SK-N-SH treated with all-trans-retinoic acid at 6 μM for 48 hours (cell line): ENCODE results near the gene MYL9.

Experiments used
- ATAC-seq: fragments of 200-7000 bp; cut with Tn5 transposase; 3 replicates; pipeline ENCODE4 v1.9.1; 2020; ENCODE audit warnings: mild to moderate bottlenecking, moderate library complexity
- ARNTL ChIP-seq: fragments of 450-650 bp; formaldehyde crosslinking; IDR thresholded peaks from 2 replicates; pipeline ENCODE4 v1.5.0; 2020; ENCODE audit warnings: low read depth, mild to moderate bottlenecking, moderate library complexity, borderline replicate concordance
- BACH2 ChIP-seq: fragments of 250-450 bp; sonication (Bioruptor Pico); IDR thresholded peaks from 2 replicates; pipeline ENCODE4 v1.9.0; 2021; ENCODE audit warnings: mild to moderate bottlenecking, borderline replicate concordance
- CSDC2 ChIP-seq: fragments of 250-450 bp; sonication (Bioruptor Pico); IDR thresholded peaks from 2 replicates; pipeline ENCODE4 v1.5.0; 2020; ENCODE audit warnings: mild to moderate bottlenecking, moderate library complexity
- ESRRG ChIP-seq: fragments of 250-450 bp; sonication (Bioruptor Pico); IDR thresholded peaks from 2 replicates; pipeline ENCODE4 v1.6.1; 2021; ENCODE audit warnings: mild to moderate bottlenecking
- GLIS3 ChIP-seq: fragments of 250-450 bp; sonication (Bioruptor Pico); IDR thresholded peaks from 2 replicates; pipeline ENCODE4 v1.5.0; 2020; ENCODE audit warnings: mild to moderate bottlenecking, moderate library complexity
- ISL1 ChIP-seq: fragments of 250-450 bp; sonication (Bioruptor Pico); IDR thresholded peaks from 2 replicates; pipeline ENCODE4 v2.1.2; 2022; ENCODE audit warnings: mild to moderate bottlenecking, moderate library complexity
- OSR1 ChIP-seq: fragments of 250-450 bp; sonication (Bioruptor Pico); IDR thresholded peaks from 2 replicates; pipeline ENCODE4 v1.8.0; 2022; ENCODE audit warnings: moderate library complexity, mild to moderate bottlenecking, inconsistent platforms
- RARB ChIP-seq: fragments of 250-450 bp; sonication (Bioruptor Pico); IDR thresholded peaks from 2 replicates; pipeline ENCODE4 v1.8.0; 2021; ENCODE audit warnings: mild to moderate bottlenecking, moderate library complexity
- SNAI2 ChIP-seq: fragments of 250-450 bp; sonication (Bioruptor Pico); IDR thresholded peaks from 2 replicates; pipeline ENCODE4 v1.5.0; 2020; ENCODE audit warnings: mild to moderate bottlenecking, moderate library complexity
- TCF4 ChIP-seq: fragments of 250-450 bp; sonication (Bioruptor Pico); IDR thresholded peaks from 2 replicates; pipeline ENCODE4 v1.8.0; 2021; ENCODE audit warnings: mild to moderate bottlenecking, moderate library complexity, borderline replicate concordance
- TOX ChIP-seq: fragments of 250-450 bp; sonication (Bioruptor Pico); IDR thresholded peaks from 2 replicates; pipeline ENCODE4 v1.8.0; 2021; ENCODE audit warnings: mild to moderate bottlenecking, moderate library complexity, borderline replicate concordance
- ZFP3 ChIP-seq: fragments of 250-450 bp; sonication (Bioruptor Pico); IDR thresholded peaks from 2 replicates; pipeline ENCODE4 v1.5.0; 2020; ENCODE audit warnings: mild to moderate bottlenecking, moderate library complexity
- ZNF70 ChIP-seq: fragments of 450-650 bp; formaldehyde crosslinking; IDR thresholded peaks from 2 replicates; pipeline ENCODE4 v1.5.0; 2020; ENCODE audit warnings: mild to moderate bottlenecking, moderate library complexity
- ZNF8 ChIP-seq: fragments of 450-650 bp; formaldehyde crosslinking; IDR thresholded peaks from 2 replicates; pipeline ENCODE4 v1.5.0; 2020; ENCODE audit warnings: mild to moderate bottlenecking, moderate library complexity
- TF ChIP-seq, protein P1 (sequence below): fragments of 250-450 bp; sonication (Bioruptor Pico); IDR thresholded peaks from 2 replicates; pipeline ENCODE4 v1.5.0; 2020; ENCODE audit warnings: mild to moderate bottlenecking, moderate library complexity
- TF ChIP-seq, protein P2 (sequence below): fragments of 250-450 bp; sonication (Bioruptor Pico); IDR thresholded peaks from 2 replicates; pipeline ENCODE4 v1.5.1; 2020; ENCODE audit warnings: low read depth, mild to moderate bottlenecking, moderate library complexity
- TF ChIP-seq, protein P3 (sequence below): fragments of 250-450 bp; sonication (Bioruptor Pico); IDR thresholded peaks from 2 replicates; pipeline ENCODE4 v1.8.0; 2020; ENCODE audit warnings: mild to moderate bottlenecking, moderate library complexity, borderline replicate concordance
- TF ChIP-seq, protein P4 (sequence below): fragments of 250-450 bp; sonication (Bioruptor Pico); IDR thresholded peaks from 2 replicates; pipeline ENCODE4 v1.5.1; 2021; ENCODE audit warnings: mild to moderate bottlenecking, moderate library complexity
- TF ChIP-seq, protein P5 (sequence below): fragments of 250-450 bp; sonication (Bioruptor Pico); IDR thresholded peaks from 2 replicates; pipeline ENCODE4 v1.8.0; 2021; ENCODE audit warnings: low read depth, mild to moderate bottlenecking, moderate library complexity, borderline replicate concordance

MYL9 gene

DNA sequence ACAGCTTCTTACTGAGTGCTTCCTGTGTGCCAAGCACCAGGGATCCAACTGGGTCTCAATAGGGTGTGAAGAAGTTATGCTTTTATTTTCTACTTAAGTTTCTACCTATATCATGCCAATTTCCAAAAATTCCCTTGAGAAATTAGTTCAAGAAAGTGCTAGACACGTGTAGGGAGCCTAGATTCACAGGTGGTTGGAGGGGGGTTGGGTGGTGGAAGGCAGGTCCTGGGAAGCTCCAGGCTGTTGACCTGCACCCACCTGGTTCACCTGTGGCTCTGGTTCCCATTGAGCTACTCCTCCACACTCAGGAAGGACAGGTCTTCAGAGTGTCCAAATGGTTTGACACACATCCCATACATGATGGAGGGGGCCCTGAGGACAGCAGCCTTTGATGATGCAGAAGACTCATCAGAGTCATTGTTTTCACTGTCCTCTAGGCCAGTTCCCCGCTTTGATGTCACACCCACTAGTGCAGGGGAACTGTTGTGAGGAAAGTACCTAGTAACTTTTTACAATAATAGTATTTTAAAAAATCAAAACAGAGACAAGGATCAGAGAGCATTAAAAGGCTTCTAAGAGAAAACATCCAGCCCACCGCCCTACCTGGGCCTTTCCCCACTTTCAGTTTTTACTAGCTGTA, 39.8 kb upstream of the MYL9 start:
- no peak for ATAC-seq
- TF ChIP-seq, protein P1, sequence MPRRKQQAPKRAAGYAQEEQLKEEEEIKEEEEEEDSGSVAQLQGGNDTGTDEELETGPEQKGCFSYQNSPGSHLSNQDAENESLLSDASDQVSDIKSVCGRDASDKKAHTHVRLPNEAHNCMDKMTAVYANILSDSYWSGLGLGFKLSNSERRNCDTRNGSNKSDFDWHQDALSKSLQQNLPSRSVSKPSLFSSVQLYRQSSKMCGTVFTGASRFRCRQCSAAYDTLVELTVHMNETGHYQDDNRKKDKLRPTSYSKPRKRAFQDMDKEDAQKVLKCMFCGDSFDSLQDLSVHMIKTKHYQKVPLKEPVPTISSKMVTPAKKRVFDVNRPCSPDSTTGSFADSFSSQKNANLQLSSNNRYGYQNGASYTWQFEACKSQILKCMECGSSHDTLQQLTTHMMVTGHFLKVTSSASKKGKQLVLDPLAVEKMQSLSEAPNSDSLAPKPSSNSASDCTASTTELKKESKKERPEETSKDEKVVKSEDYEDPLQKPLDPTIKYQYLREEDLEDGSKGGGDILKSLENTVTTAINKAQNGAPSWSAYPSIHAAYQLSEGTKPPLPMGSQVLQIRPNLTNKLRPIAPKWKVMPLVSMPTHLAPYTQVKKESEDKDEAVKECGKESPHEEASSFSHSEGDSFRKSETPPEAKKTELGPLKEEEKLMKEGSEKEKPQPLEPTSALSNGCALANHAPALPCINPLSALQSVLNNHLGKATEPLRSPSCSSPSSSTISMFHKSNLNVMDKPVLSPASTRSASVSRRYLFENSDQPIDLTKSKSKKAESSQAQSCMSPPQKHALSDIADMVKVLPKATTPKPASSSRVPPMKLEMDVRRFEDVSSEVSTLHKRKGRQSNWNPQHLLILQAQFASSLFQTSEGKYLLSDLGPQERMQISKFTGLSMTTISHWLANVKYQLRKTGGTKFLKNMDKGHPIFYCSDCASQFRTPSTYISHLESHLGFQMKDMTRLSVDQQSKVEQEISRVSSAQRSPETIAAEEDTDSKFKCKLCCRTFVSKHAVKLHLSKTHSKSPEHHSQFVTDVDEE (CRISPR knock-in tag): no peak
- TF ChIP-seq, protein P2, sequence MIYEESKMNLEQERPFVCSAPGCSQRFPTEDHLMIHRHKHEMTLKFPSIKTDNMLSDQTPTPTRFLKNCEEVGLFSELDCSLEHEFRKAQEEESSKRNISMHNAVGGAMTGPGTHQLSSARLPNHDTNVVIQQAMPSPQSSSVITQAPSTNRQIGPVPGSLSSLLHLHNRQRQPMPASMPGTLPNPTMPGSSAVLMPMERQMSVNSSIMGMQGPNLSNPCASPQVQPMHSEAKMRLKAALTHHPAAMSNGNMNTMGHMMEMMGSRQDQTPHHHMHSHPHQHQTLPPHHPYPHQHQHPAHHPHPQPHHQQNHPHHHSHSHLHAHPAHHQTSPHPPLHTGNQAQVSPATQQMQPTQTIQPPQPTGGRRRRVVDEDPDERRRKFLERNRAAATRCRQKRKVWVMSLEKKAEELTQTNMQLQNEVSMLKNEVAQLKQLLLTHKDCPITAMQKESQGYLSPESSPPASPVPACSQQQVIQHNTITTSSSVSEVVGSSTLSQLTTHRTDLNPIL (CRISPR knock-in tag): no peak
- TF ChIP-seq OSR1 (CRISPR knock-in tag): no peak
- no peak for TF ChIP-seq ARNTL (CRISPR knock-in tag)
- TF ChIP-seq, protein P3, sequence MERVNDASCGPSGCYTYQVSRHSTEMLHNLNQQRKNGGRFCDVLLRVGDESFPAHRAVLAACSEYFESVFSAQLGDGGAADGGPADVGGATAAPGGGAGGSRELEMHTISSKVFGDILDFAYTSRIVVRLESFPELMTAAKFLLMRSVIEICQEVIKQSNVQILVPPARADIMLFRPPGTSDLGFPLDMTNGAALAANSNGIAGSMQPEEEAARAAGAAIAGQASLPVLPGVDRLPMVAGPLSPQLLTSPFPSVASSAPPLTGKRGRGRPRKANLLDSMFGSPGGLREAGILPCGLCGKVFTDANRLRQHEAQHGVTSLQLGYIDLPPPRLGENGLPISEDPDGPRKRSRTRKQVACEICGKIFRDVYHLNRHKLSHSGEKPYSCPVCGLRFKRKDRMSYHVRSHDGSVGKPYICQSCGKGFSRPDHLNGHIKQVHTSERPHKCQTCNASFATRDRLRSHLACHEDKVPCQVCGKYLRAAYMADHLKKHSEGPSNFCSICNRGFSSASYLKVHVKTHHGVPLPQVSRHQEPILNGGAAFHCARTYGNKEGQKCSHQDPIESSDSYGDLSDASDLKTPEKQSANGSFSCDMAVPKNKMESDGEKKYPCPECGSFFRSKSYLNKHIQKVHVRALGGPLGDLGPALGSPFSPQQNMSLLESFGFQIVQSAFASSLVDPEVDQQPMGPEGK (CRISPR knock-in tag): no peak
- no peak for TF ChIP-seq ZFP3
- TF ChIP-seq ZNF70 (CRISPR knock-in tag): no peak
- TF ChIP-seq TCF4 (CRISPR knock-in tag): no peak
- no peak for TF ChIP-seq ZNF8 (CRISPR knock-in tag)
- TF ChIP-seq, protein P4, sequence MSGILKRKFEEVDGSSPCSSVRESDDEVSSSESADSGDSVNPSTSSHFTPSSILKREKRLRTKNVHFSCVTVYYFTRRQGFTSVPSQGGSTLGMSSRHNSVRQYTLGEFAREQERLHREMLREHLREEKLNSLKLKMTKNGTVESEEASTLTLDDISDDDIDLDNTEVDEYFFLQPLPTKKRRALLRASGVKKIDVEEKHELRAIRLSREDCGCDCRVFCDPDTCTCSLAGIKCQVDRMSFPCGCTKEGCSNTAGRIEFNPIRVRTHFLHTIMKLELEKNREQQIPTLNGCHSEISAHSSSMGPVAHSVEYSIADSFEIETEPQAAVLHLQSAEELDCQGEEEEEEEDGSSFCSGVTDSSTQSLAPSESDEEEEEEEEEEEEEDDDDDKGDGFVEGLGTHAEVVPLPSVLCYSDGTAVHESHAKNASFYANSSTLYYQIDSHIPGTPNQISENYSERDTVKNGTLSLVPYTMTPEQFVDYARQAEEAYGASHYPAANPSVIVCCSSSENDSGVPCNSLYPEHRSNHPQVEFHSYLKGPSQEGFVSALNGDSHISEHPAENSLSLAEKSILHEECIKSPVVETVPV: no peak
- TF ChIP-seq TOX (CRISPR knock-in tag): no peak
- TF ChIP-seq, protein P5, sequence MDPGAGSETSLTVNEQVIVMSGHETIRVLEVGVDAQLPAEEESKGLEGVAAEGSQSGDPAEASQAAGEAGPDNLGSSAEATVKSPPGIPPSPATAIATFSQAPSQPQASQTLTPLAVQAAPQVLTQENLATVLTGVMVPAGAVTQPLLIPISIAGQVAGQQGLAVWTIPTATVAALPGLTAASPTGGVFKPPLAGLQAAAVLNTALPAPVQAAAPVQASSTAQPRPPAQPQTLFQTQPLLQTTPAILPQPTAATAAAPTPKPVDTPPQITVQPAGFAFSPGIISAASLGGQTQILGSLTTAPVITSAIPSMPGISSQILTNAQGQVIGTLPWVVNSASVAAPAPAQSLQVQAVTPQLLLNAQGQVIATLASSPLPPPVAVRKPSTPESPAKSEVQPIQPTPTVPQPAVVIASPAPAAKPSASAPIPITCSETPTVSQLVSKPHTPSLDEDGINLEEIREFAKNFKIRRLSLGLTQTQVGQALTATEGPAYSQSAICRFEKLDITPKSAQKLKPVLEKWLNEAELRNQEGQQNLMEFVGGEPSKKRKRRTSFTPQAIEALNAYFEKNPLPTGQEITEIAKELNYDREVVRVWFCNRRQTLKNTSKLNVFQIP (CRISPR knock-in tag): no peak
- no peak for TF ChIP-seq RARB
- no peak for TF ChIP-seq SNAI2 (CRISPR knock-in tag)
- TF ChIP-seq GLIS3 (CRISPR knock-in tag): no peak
- no peak for TF ChIP-seq CSDC2 (CRISPR knock-in tag)
- TF ChIP-seq ESRRG (CRISPR knock-in tag): no peak
- TF ChIP-seq BACH2 (CRISPR knock-in tag): no peak
- TF ChIP-seq, all 23 proteins: peak for 0

DNA sequence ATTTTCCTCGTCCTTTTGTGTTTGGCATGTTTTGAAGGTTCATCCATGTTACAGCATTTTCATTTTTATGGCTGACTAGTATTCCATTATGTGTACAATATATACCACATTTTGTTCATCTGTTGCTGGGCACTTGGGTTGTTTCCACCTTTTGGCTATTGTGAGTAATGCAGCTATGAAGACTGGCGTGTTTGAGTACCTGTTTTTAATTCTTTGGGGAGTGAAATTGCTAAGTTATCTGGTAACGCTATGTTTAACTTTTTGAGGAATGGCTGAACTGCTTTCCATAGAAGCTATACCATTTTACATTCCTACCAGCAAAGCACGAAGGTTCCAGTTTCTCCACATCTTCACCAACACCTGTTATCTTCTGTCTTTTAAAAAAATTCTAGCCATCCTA, 37.0 kb upstream of the MYL9 start:
- TF ChIP-seq BACH2 (CRISPR knock-in tag): no peak
- no peak for TF ChIP-seq ARNTL (CRISPR knock-in tag)
- no peak for TF ChIP-seq ZNF70 (CRISPR knock-in tag)
- TF ChIP-seq ISL1 (CRISPR knock-in tag): no peak
- TF ChIP-seq, protein P5 (CRISPR knock-in tag): no peak
- TF ChIP-seq TOX (CRISPR knock-in tag): no peak
- TF ChIP-seq ZNF8 (CRISPR knock-in tag): no peak
- TF ChIP-seq TCF4 (CRISPR knock-in tag): no peak
- TF ChIP-seq, all 23 proteins: peak for 0
- no peak for ATAC-seq
